ENCODE results near the gene TBC1D12.

TBC1D12 gene

GRCh38 chr10:94407668-94408067, 5.3 kb downstream of the TBC1D12 start:
- Histone ChIP-seq H3K9me3 (ENCODE audit: control insufficient read depth, insufficient read depth, low read length) (no peaks in the 10 kb centered on the region), H3K36me3 (ENCODE audit: control insufficient read depth, insufficient read depth, low read length) (no peaks in the 10 kb centered on the region), H3K4me1 (ENCODE audit: control insufficient read depth, insufficient read depth, low read length) (no peaks in the 10 kb centered on the region), H3K9ac (ENCODE audit: low read depth, low read length) (no peak overlapping the region), H3K4me3 (ENCODE audit: low read depth, low read length) (no peak overlapping the region), H3K27me3 (ENCODE audit: control insufficient read depth, insufficient read depth, low read length) (peaks cover 29% of the 10 kb centered on the region), H3K27ac (ENCODE audit: low read depth, low read length) (no peak overlapping the region)

GRCh38 chr10:94409021-94409657, 6.8 kb downstream of the TBC1D12 start:
- peaks cover 15% of the 10 kb centered on the region for H3K27me3 ChIP-seq (ENCODE audit: control insufficient read depth, insufficient read depth, low read length)
- H3K9me3 ChIP-seq (ENCODE audit: control insufficient read depth, insufficient read depth, low read length): no peaks in the 10 kb centered on the region
- H3K4me3 ChIP-seq (ENCODE audit: low read depth, low read length): no peak overlapping the region
- no peak overlapping the region for H3K9ac ChIP-seq (ENCODE audit: low read depth, low read length)
- H3K36me3 ChIP-seq (ENCODE audit: control insufficient read depth, insufficient read depth, low read length): no peaks in the 10 kb centered on the region
- no peak overlapping the region for H3K27ac ChIP-seq (ENCODE audit: low read depth, low read length)
- no peaks in the 10 kb centered on the region for H3K4me1 ChIP-seq (ENCODE audit: control insufficient read depth, insufficient read depth, low read length)

DNA sequence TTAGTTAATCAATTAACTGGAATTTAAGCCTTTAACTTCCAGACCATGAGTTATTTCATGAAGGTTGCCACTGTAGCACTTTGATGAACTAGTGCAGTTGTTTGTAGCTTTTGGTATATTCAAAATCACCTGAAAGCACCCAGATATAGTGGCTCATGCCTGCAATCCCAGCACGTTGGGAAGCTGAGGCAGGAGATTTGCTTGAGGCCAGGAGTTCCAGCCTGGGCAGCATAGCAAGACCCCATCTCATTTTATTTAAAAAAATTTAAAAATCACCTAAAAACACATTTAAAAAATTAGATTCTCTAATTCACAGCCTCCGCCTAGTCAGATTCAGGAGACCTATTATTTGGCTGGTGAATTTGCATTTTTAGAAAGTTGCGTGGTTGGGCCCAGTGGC, 9.0 kb downstream of the TBC1D12 start:
- H3K9ac ChIP-seq (ENCODE audit: low read depth, low read length): no peak overlapping the region
- no peak overlapping the region for H3K4me3 ChIP-seq (ENCODE audit: low read depth, low read length)
- no peaks in the 10 kb centered on the region for H3K27me3 ChIP-seq (ENCODE audit: control insufficient read depth, insufficient read depth, low read length)
- H3K9me3 ChIP-seq (ENCODE audit: control insufficient read depth, insufficient read depth, low read length): no peaks in the 10 kb centered on the region
- H3K4me1 ChIP-seq (ENCODE audit: control insufficient read depth, insufficient read depth, low read length): no peaks in the 10 kb centered on the region
- no peaks in the 10 kb centered on the region for H3K36me3 ChIP-seq (ENCODE audit: control insufficient read depth, insufficient read depth, low read length)
- H3K27ac ChIP-seq (ENCODE audit: low read depth, low read length): no peak overlapping the region

DNA sequence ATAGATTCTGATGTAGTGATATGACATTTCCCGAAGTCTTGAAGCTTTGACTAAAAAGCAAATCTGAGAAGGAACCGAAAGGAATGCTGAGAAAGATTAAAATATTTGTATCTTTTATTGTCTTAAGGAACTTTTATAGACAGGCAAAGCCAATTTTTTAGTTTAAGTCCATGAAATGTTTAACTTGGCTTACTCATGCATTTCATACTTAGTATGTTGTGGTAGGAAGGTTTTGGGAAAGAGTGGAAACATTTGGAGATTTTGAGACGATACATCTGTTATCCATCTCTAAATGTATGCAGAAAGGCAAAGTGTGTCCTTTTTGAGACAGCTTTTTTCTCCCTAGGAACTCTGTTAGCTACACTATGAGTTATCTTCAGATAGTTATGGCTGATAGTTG, 10.1 kb downstream of the TBC1D12 start:
- Histone ChIP-seq H3K27me3 (ENCODE audit: control insufficient read depth, insufficient read depth, low read length) (no peaks in the 10 kb centered on the region), H3K4me1 (ENCODE audit: control insufficient read depth, insufficient read depth, low read length) (no peaks in the 10 kb centered on the region), H3K4me3 (ENCODE audit: low read depth, low read length) (no peak overlapping the region), H3K9me3 (ENCODE audit: control insufficient read depth, insufficient read depth, low read length) (no peaks in the 10 kb centered on the region), H3K36me3 (ENCODE audit: control insufficient read depth, insufficient read depth, low read length) (no peaks in the 10 kb centered on the region), H3K9ac (ENCODE audit: low read depth, low read length) (no peak overlapping the region), H3K27ac (ENCODE audit: low read depth, low read length) (no peak overlapping the region)

- no peaks in the 10 kb centered on the region for H3K9me3 ChIP-seq (ENCODE audit: control insufficient read depth, insufficient read depth, low read length)
- no peaks in the 10 kb centered on the region for H3K27me3 ChIP-seq (ENCODE audit: control insufficient read depth, insufficient read depth, low read length)
- no peak overlapping the region for H3K9ac ChIP-seq (ENCODE audit: low read depth, low read length)
- no peaks in the 10 kb centered on the region for H3K4me1 ChIP-seq (ENCODE audit: control insufficient read depth, insufficient read depth, low read length)
- no peaks in the 10 kb centered on the region for H3K36me3 ChIP-seq (ENCODE audit: control insufficient read depth, insufficient read depth, low read length)
- no peak overlapping the region for H3K27ac ChIP-seq (ENCODE audit: low read depth, low read length)
- H3K4me3 ChIP-seq (ENCODE audit: low read depth, low read length): no peak overlapping the region
Measured at GRCh38 chr10:94413361-94413760, 11.0 kb downstream of the TBC1D12 start.

- no peaks in the 10 kb centered on the region for H3K36me3 ChIP-seq (ENCODE audit: control insufficient read depth, insufficient read depth, low read length)
- no peak overlapping the region for H3K9ac ChIP-seq (ENCODE audit: low read depth, low read length)
- H3K4me1 ChIP-seq (ENCODE audit: control insufficient read depth, insufficient read depth, low read length): no peaks in the 10 kb centered on the region
- no peaks in the 10 kb centered on the region for H3K9me3 ChIP-seq (ENCODE audit: control insufficient read depth, insufficient read depth, low read length)
- H3K4me3 ChIP-seq (ENCODE audit: low read depth, low read length): no peak overlapping the region
- no peaks in the 10 kb centered on the region for H3K27me3 ChIP-seq (ENCODE audit: control insufficient read depth, insufficient read depth, low read length)
- no peak overlapping the region for H3K27ac ChIP-seq (ENCODE audit: low read depth, low read length)
Measured at GRCh38 chr10:94416896-94417295, 14.6 kb downstream of the TBC1D12 start.

- H3K36me3 ChIP-seq (ENCODE audit: control insufficient read depth, insufficient read depth, low read length): no peaks in the 10 kb centered on the region
- H3K4me1 ChIP-seq (ENCODE audit: control insufficient read depth, insufficient read depth, low read length): no peaks in the 10 kb centered on the region
Measured at GRCh38 chr10:94417321-94417720, 15.0 kb downstream of the TBC1D12 start.

GRCh38 chr10:94420516-94420915, 18.2 kb downstream of the TBC1D12 start:
- H3K27ac ChIP-seq (ENCODE audit: low read depth, low read length): no peak overlapping the region
- no peaks in the 10 kb centered on the region for H3K36me3 ChIP-seq (ENCODE audit: control insufficient read depth, insufficient read depth, low read length)
- no peaks in the 10 kb centered on the region for H3K9me3 ChIP-seq (ENCODE audit: control insufficient read depth, insufficient read depth, low read length)
- H3K9ac ChIP-seq (ENCODE audit: low read depth, low read length): no peak overlapping the region
- no peaks in the 10 kb centered on the region for H3K4me1 ChIP-seq (ENCODE audit: control insufficient read depth, insufficient read depth, low read length)
- no peaks in the 10 kb centered on the region for H3K27me3 ChIP-seq (ENCODE audit: control insufficient read depth, insufficient read depth, low read length)
- H3K4me3 ChIP-seq (ENCODE audit: low read depth, low read length): no peak overlapping the region

More at GRCh38 chr10:94417321-94417720, 15.0 kb downstream of the TBC1D12 start:
- Histone ChIP-seq H3K9ac (ENCODE audit: low read depth, low read length) (no peak overlapping the region), H3K27ac (ENCODE audit: low read depth, low read length) (no peak overlapping the region), H3K9me3 (ENCODE audit: control insufficient read depth, insufficient read depth, low read length) (no peaks in the 10 kb centered on the region), H3K27me3 (ENCODE audit: control insufficient read depth, insufficient read depth, low read length) (no peaks in the 10 kb centered on the region), H3K4me3 (ENCODE audit: low read depth, low read length) (no peak overlapping the region)

DNA sequence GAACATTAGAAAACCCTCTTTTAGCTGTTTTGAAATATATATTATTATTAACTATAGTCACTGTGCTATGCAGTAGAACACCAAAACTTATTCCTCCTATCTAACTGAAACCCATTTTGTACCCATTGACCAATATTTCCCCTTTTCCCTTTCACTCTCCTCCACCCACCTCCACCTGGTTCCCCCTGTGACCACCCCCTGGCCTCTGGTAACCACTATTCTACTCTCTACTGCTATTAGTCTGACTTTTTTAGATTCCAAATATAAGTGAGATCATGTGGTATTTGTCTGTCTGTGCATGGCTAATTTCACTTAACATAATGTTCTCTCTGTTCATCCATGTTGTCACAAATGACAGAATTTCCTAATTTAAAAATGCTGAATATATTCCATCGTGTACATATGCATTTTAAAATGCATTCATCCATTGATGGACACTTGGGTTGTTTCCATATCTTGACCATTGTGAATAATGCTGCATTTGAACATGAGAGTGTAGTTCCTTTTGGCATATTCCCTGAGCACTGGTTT, 18.7 kb downstream of the TBC1D12 start:
- H3K4me1 ChIP-seq (ENCODE audit: control insufficient read depth, insufficient read depth, low read length): no peaks in the 10 kb centered on the region
- H3K9ac ChIP-seq (ENCODE audit: low read depth, low read length): no peak overlapping the region
- H3K36me3 ChIP-seq (ENCODE audit: control insufficient read depth, insufficient read depth, low read length): no peaks in the 10 kb centered on the region
- no peaks in the 10 kb centered on the region for H3K27me3 ChIP-seq (ENCODE audit: control insufficient read depth, insufficient read depth, low read length)
- no peak overlapping the region for H3K27ac ChIP-seq (ENCODE audit: low read depth, low read length)
- H3K4me3 ChIP-seq (ENCODE audit: low read depth, low read length): no peak overlapping the region
- peaks cover 3% of the 10 kb centered on the region for H3K9me3 ChIP-seq (ENCODE audit: control insufficient read depth, insufficient read depth, low read length)

DNA sequence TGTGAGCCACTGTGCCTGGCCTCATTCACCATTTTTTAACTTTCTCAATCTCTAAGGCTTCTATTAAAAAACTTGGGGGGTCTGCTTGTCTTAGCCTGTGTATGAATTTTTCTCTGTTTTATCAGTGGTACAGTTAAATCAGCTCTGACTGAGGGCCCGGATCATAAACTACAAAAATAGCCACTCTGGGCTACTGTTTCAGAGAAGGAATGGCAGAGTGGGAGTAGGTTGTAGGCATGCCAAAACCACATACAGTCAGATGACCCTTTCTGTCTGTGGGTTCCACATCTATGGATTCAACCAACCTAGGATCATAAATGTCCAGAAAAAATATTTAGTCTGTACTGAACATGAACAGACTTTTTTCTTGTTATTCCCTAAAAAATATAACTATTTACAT, 21.3 kb downstream of the TBC1D12 start:
- H3K9ac ChIP-seq (ENCODE audit: low read depth, low read length): no peak overlapping the region
- peaks cover 5% of the 10 kb centered on the region for H3K9me3 ChIP-seq (ENCODE audit: control insufficient read depth, insufficient read depth, low read length)
- no peak overlapping the region for H3K27ac ChIP-seq (ENCODE audit: low read depth, low read length)
- H3K4me3 ChIP-seq (ENCODE audit: low read depth, low read length): no peak overlapping the region
- no peaks in the 10 kb centered on the region for H3K27me3 ChIP-seq (ENCODE audit: control insufficient read depth, insufficient read depth, low read length)
- no peaks in the 10 kb centered on the region for H3K4me1 ChIP-seq (ENCODE audit: control insufficient read depth, insufficient read depth, low read length)
- no peaks in the 10 kb centered on the region for H3K36me3 ChIP-seq (ENCODE audit: control insufficient read depth, insufficient read depth, low read length)

- no peaks in the 10 kb centered on the region for H3K4me1 ChIP-seq (ENCODE audit: control insufficient read depth, insufficient read depth, low read length)
- no peak overlapping the region for H3K9ac ChIP-seq (ENCODE audit: low read depth, low read length)
- H3K27me3 ChIP-seq (ENCODE audit: control insufficient read depth, insufficient read depth, low read length): no peaks in the 10 kb centered on the region
- no peak overlapping the region for H3K27ac ChIP-seq (ENCODE audit: low read depth, low read length)
- H3K36me3 ChIP-seq (ENCODE audit: control insufficient read depth, insufficient read depth, low read length): no peaks in the 10 kb centered on the region
- no peak overlapping the region for H3K4me3 ChIP-seq (ENCODE audit: low read depth, low read length)
- H3K9me3 ChIP-seq (ENCODE audit: control insufficient read depth, insufficient read depth, low read length): peaks cover 5% of the 10 kb centered on the region
Measured at GRCh38 chr10:94424714-94425337, 22.5 kb downstream of the TBC1D12 start.
